ENCODE data around the gene FRMD5.

- TF ChIP-seq EZH2 (IDR thresholded peaks at IDR 0.05) (no peak), POLR2AphosphoS5 (IDR thresholded peaks at IDR 0.05; ENCODE audit: borderline replicate concordance, low read depth, low read length) (no peak), FOXP2 (optimal IDR thresholded peaks at IDR 0.05; ENCODE audit: control extremely low read depth, extremely low read length, insufficient read depth) (no peak)
These were observed 228.4 kb downstream of the FRMD5 start for GRCh38 chr15:43966646-43967045.
